HG03139 (cell line): ENCODE measurements around the gene EMILIN3.

Source experiments
- ATAC-seq: cut with Tn5 transposase; IDR thresholded peaks from one replicate; pipeline ENCODE4 v1.9.1; 2021; ENCODE audit not compliant: unreplicated experiment

EMILIN3 gene

GRCh38 chr20:41366546-41367392, at the start of gene EMILIN3:
Gene EMILIN3, minus strand, starts transcription at chr20:41366818. Its CDS starts 184 bp downstream, at chr20:41366634.
- no peak for ATAC-seq

GRCh38 chr20:41415191-41415590, 48.6 kb upstream of the EMILIN3 start:
- ATAC-seq, result no peak

- no peak for ATAC-seq
These were observed 46.6 kb upstream of the EMILIN3 start for GRCh38 chr20:41413169-41413568.

GRCh38 chr20:41412324-41413120, 45.9 kb upstream of the EMILIN3 start:
- no peak for ATAC-seq

GRCh38 chr20:41411391-41411847, 44.8 kb upstream of the EMILIN3 start:
- ATAC-seq, result no peak

- ATAC-seq, result no peak
These were observed 42.4 kb upstream of the EMILIN3 start for GRCh38 chr20:41408986-41409385.

- peak; percentile 69 for ATAC-seq
These were observed 41.7 kb upstream of the EMILIN3 start for GRCh38 chr20:41408156-41408794.

- no peak for ATAC-seq
These were observed 41.0 kb upstream of the EMILIN3 start for GRCh38 chr20:41407607-41408006.

- no peak for ATAC-seq
These were observed 40.4 kb upstream of the EMILIN3 start for GRCh38 chr20:41406896-41407444.

GRCh38 chr20:41406353-41406752, 39.7 kb upstream of the EMILIN3 start:
- no peak for ATAC-seq

GRCh38 chr20:41405436-41405835, 38.8 kb upstream of the EMILIN3 start:
- ATAC-seq, result no peak

GRCh38 chr20:41403604-41404003, 37.0 kb upstream of the EMILIN3 start:
- no peak for ATAC-seq

GRCh38 chr20:41398408-41398807, 31.8 kb upstream of the EMILIN3 start:
- no peak for ATAC-seq

GRCh38 chr20:41395667-41396664, 29.3 kb upstream of the EMILIN3 start:
- ATAC-seq, result no peak

- no peak for ATAC-seq
These were observed 28.5 kb upstream of the EMILIN3 start for GRCh38 chr20:41394931-41395666.

- no peak for ATAC-seq
These were observed 27.5 kb upstream of the EMILIN3 start for GRCh38 chr20:41394081-41394480.

- ATAC-seq, result no peak
These were observed 27.1 kb upstream of the EMILIN3 start for GRCh38 chr20:41393705-41394066.

GRCh38 chr20:41392871-41393704, 26.5 kb upstream of the EMILIN3 start:
- no peak for ATAC-seq
